ENCODE measurements around the gene BARHL2. TPM values are rescaled to one million over a fixed set of nuclear protein-coding genes. Genes with fewer than 3 reads are reported as not detected.

BARHL2 gene
- total and polyA plus RNA-seq, 10 of the 15 experiments (the other 5 are each of a cell fraction or from before 2014, with no cell fraction given): not detected

DNA sequence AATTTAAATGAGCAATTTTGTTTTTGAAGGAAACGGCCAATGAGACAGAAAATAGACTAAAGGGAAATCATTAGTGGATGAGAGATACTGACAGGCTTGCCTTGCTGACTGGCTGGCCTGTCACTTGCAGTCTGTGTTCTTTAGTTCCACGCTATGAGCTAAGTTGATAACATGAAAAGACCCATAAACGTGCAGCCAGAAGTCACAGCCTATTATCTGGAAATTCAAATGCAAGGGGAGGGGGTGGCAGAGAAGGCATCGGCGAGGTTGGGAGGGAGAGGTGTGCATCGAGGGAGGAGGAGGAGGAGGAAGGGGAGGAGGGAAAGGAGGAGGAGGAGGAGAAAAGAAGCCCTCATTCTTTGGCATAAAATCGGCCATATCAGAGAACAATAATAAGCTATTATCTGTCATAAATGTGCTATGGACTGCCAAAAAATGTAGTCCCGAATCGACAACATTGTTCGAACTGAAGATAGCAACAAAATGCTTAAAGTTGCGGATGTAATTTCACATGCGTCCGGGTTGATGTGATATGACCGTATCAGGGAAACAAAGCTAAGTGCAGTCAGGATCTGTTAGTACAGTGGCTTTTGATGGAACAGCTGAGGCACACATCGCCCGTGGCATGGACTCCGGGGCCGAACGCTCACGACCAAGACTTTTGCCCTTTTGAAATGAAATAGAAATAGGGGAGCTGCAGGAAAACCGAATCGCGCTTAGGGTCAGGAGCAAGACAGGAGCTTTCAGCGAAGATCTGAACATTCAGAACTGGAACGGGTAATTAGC is 11.6 kb upstream of the BARHL2 start (continued):
- TF ChIP-seq, protein P1, sequence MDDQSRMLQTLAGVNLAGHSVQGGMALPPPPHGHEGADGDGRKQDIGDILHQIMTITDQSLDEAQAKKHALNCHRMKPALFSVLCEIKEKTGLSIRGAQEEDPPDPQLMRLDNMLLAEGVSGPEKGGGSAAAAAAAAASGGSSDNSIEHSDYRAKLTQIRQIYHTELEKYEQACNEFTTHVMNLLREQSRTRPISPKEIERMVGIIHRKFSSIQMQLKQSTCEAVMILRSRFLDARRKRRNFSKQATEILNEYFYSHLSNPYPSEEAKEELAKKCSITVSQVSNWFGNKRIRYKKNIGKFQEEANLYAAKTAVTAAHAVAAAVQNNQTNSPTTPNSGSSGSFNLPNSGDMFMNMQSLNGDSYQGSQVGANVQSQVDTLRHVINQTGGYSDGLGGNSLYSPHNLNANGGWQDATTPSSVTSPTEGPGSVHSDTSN (IDR thresholded peaks at IDR 0.05; ENCODE audit: insufficient replicate concordance, low read depth, low read length): no peak
- TF ChIP-seq NRF1 (conservative IDR thresholded peaks at IDR 0.05; ENCODE audit: low read depth, low read length): no peak
- TF ChIP-seq, protein P2, sequence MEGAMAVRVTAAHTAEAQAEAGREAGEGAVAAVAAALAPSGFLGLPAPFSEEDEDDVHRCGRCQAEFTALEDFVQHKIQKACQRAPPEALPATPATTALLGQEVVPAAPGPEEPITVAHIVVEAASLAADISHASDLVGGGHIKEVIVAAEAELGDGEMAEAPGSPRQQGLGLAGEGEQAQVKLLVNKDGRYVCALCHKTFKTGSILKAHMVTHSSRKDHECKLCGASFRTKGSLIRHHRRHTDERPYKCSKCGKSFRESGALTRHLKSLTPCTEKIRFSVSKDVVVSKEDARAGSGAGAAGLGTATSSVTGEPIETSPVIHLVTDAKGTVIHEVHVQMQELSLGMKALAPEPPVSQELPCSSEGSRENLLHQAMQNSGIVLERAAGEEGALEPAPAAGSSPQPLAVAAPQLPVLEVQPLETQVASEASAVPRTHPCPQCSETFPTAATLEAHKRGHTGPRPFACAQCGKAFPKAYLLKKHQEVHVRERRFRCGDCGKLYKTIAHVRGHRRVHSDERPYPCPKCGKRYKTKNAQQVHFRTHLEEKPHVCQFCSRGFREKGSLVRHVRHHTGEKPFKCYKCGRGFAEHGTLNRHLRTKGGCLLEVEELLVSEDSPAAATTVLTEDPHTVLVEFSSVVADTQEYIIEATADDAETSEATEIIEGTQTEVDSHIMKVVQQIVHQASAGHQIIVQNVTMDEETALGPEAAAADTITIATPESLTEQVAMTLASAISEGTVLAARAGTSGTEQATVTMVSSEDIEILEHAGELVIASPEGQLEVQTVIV (IDR thresholded peaks at IDR 0.05; ENCODE audit: borderline replicate concordance, partially characterized antibody): no peak
- no peak for TF ChIP-seq ZNF622 (IDR thresholded peaks at IDR 0.05)
- TF ChIP-seq KLF5 (IDR thresholded peaks at IDR 0.05; ENCODE audit: partially characterized antibody): no peak
- no peak for TF ChIP-seq DPF2 (IDR thresholded peaks at IDR 0.05)
- TF ChIP-seq, protein P3, sequence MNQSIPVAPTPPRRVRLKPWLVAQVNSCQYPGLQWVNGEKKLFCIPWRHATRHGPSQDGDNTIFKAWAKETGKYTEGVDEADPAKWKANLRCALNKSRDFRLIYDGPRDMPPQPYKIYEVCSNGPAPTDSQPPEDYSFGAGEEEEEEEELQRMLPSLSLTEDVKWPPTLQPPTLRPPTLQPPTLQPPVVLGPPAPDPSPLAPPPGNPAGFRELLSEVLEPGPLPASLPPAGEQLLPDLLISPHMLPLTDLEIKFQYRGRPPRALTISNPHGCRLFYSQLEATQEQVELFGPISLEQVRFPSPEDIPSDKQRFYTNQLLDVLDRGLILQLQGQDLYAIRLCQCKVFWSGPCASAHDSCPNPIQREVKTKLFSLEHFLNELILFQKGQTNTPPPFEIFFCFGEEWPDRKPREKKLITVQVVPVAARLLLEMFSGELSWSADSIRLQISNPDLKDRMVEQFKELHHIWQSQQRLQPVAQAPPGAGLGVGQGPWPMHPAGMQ (IDR thresholded peaks at IDR 0.05; ENCODE audit: borderline replicate concordance): no peak
